ENCODE data around the gene ANO3. TPM values are rescaled to one million over a fixed set of nuclear protein-coding genes. Genes with fewer than 3 reads are reported as not detected.

The ANO3 gene
- total and polyA plus RNA-seq, 2 experiments from 2014 or later = not detected

GRCh38 chr11:26319906-26320305 is 12.0 kb upstream of the ANO3 start:
- DNase-seq (ENCODE audit: low spot score) (peak; percentile 46), ATAC-seq (peak; percentile 35; the same call in 1 of the 3 replicates)
- no peaks in the 10 kb centered on the region for H3K79me2 ChIP-seq (replicated peaks; ENCODE audit: insufficient read depth)
- no peaks in the 10 kb centered on the region for H3K36me3 Mint-ChIP-seq (ENCODE audit: low read depth)
- H3K27ac ChIP-seq (ENCODE audit: low read depth) = no peak overlapping the region
- H3K4me1 Mint-ChIP-seq = peaks cover 20% of the 10 kb centered on the region
- peak overlapping the region; percentile 6; the same call in 1 of the 2 replicates for H2AFZ ChIP-seq
- no peak overlapping the region for H3K4me2 ChIP-seq
- H3K27me3 Mint-ChIP-seq (ENCODE audit: insufficient read depth, low read depth, poor library complexity) = no peaks in the 10 kb centered on the region
- no peak overlapping the region for H3K4me3 Mint-ChIP-seq
- no peak for TF ChIP-seq EZH2 (IDR thresholded peaks at IDR 0.05; ENCODE audit: low read depth, unreplicated experiment)
- no peak for TF ChIP-seq ZNF114 (CRISPR knock-in tag; IDR thresholded peaks at IDR 0.05)
- TF ChIP-seq ZNF462 (CRISPR knock-in tag; IDR thresholded peaks at IDR 0.05) = no peak
- no peak for TF ChIP-seq CTCF (conservative IDR thresholded peaks at IDR 0.05; ENCODE audit: low read depth in 2 of 2)
- TF ChIP-seq CREB1 (CRISPR knock-in tag; IDR thresholded peaks at IDR 0.05; ENCODE audit: low read depth) = no peak
- no peak for TF ChIP-seq ZNF331 (CRISPR knock-in tag; IDR thresholded peaks at IDR 0.05; ENCODE audit: low read depth)
- TF ChIP-seq POLR2AphosphoS5 (IDR thresholded peaks at IDR 0.05; ENCODE audit: low read depth) = no peak
- TF ChIP-seq NANOG (IDR thresholded peaks at IDR 0.05; ENCODE audit: borderline replicate concordance) = no peak
- TF ChIP-seq EZH2phosphoT487 (IDR thresholded peaks at IDR 0.05; ENCODE audit: unreplicated experiment) = no peak
- TF ChIP-seq STAT1 (IDR thresholded peaks at IDR 0.05; ENCODE audit: unreplicated experiment) = no peak
- no peak for TF ChIP-seq JUNB (IDR thresholded peaks at IDR 0.05; ENCODE audit: unreplicated experiment)
- no peak for TF ChIP-seq REST (IDR thresholded peaks at IDR 0.05; ENCODE audit: unreplicated experiment)
- TF ChIP-seq ETS1 (IDR thresholded peaks at IDR 0.05) = no peak
- no peaks in the 10 kb centered on the region for H4K20me1 ChIP-seq (replicated peaks; ENCODE audit: insufficient read depth)
- H3K9me3 Mint-ChIP-seq = no peaks in the 10 kb centered on the region
- no peaks in the 10 kb centered on the region for H3K4me1 ChIP-seq (ENCODE audit: insufficient read depth)
- H3K27ac Mint-ChIP-seq = peak overlapping the region; percentile 66
- no peaks in the 10 kb centered on the region for H3K36me3 ChIP-seq (ENCODE audit: insufficient read depth)
- H3K27me3 ChIP-seq (ENCODE audit: insufficient read depth) = no peaks in the 10 kb centered on the region
- H3K9me2 ChIP-seq (ENCODE audit: insufficient read depth) = no peaks in the 10 kb centered on the region
- no peaks in the 10 kb centered on the region for H3F3A ChIP-seq (replicated peaks; ENCODE audit: low read depth)
- H3K4me3 ChIP-seq = no peak overlapping the region

Measured in GM23338 (cell line).